Stimulated activated naive B cell treated with anti-CD40 and anti-IgM and Interleukin-4, amounts not matched to agents 10 μg/mL and 1 μg/mL and 100 μg/mL, for 72 hours (primary cell): ENCODE measurements around the gene CCND2.

Experiments
- ATAC-seq, 2 donors: fragments of 150-1000 bp; cut with Tn5 transposase; replicated peaks; 2 replicates each; pipeline ENCODE4 v1.10.0; 2021; ENCODE audit warnings: moderate library complexity in 1 of 2
- DNase-seq: peaks from one replicate; pipeline ENCODE4 v3.0.0; 2021
- H3K27ac Mint-ChIP-seq: one replicate; pipeline ENCODE4 v1.8.0; 2022; ENCODE audit warnings: mild to moderate bottlenecking, mixed read lengths
- H3K27me3 Mint-ChIP-seq, 2 donors: one replicate each; pipeline ENCODE4 v1.8.0; 2022; ENCODE audit warnings: mixed read lengths in 2 of 2
- H3K36me3 Mint-ChIP-seq, 2 donors: one replicate each; pipeline ENCODE4 v1.8.0; 2022; ENCODE audit warnings: mixed read lengths in 2 of 2, mild to moderate bottlenecking in 1 of 2
- H3K4me1 Mint-ChIP-seq, 2 donors: one replicate each; pipeline ENCODE4 v1.8.0; 2022; ENCODE audit warnings: mixed read lengths in 2 of 2, mild to moderate bottlenecking in 1 of 2
- H3K4me3 Mint-ChIP-seq, 2 donors: one replicate each; pipeline ENCODE4 v1.8.0; 2022; ENCODE audit warnings: mild to moderate bottlenecking in 2 of 2, mixed read lengths in 2 of 2, moderate library complexity in 1 of 2
- H3K9me3 Mint-ChIP-seq, 2 donors: one replicate each; pipeline ENCODE4 v1.8.0; 2022; ENCODE audit warnings: mixed read lengths in 2 of 2, mild to moderate bottlenecking in 1 of 2

CCND2 gene

GRCh38 chr12:4276524-4277204, 3.1 kb downstream of the CCND2 start:
- H3K27me3 Mint-ChIP-seq = no peaks in the 10 kb centered on the region
- no peaks in the 10 kb centered on the region for H3K9me3 Mint-ChIP-seq
- H3K4me1 Mint-ChIP-seq = peaks cover 32 to 53% of the 10 kb centered on the region in 2 donors
- peaks cover 32 to 52% of the 10 kb centered on the region in 2 donors for H3K36me3 Mint-ChIP-seq
- DNase-seq (peak; percentile 80), ATAC-seq (peak; percentile 50 to 51)
- H3K4me3 Mint-ChIP-seq = peak overlapping the region; percentile 68 to 93
- peak overlapping the region; percentile 60 for H3K27ac Mint-ChIP-seq

- peaks cover 31 to 52% of the 10 kb centered on the region in 2 donors for H3K4me1 Mint-ChIP-seq
- no peaks in the 10 kb centered on the region for H3K9me3 Mint-ChIP-seq
- H3K27me3 Mint-ChIP-seq = no peaks in the 10 kb centered on the region
- DNase-seq (no peak), ATAC-seq (no peak)
- peak overlapping the region; percentile 68 to 71 for H3K4me3 Mint-ChIP-seq
- H3K27ac Mint-ChIP-seq = peak overlapping the region; percentile 60
- H3K36me3 Mint-ChIP-seq = peaks cover 33 to 57% of the 10 kb centered on the region in 2 donors
These were observed 3.6 kb downstream of the CCND2 start for GRCh38 chr12:4277205-4277543.

GRCh38 chr12:4277857-4278256, 4.3 kb downstream of the CCND2 start:
- H3K27me3 Mint-ChIP-seq = no peaks in the 10 kb centered on the region
- ATAC-seq (no peak), DNase-seq (no peak)
- peaks cover 31 to 46% of the 10 kb centered on the region in 2 donors for H3K4me1 Mint-ChIP-seq
- no peak overlapping the region for H3K4me3 Mint-ChIP-seq
- no peak overlapping the region for H3K27ac Mint-ChIP-seq
- H3K36me3 Mint-ChIP-seq = peaks cover 40 to 63% of the 10 kb centered on the region in 2 donors
- H3K9me3 Mint-ChIP-seq = no peaks in the 10 kb centered on the region

- Mint-ChIP-seq H3K36me3 (peaks cover 45 to 69% of the 10 kb centered on the region in 2 donors), H3K9me3 (no peaks in the 10 kb centered on the region), H3K27ac (no peak overlapping the region), H3K4me1 (peaks cover 30 to 43% of the 10 kb centered on the region in 2 donors), H3K4me3 (no peak overlapping the region), H3K27me3 (no peaks in the 10 kb centered on the region)
- DNase-seq (no peak), ATAC-seq (no peak)
These were observed 5.0 kb downstream of the CCND2 start for GRCh38 chr12:4278329-4279197.

GRCh38 chr12:4279198-4279690, 5.7 kb downstream of the CCND2 start:
- no peak for DNase-seq
- H3K36me3 Mint-ChIP-seq = peaks cover 50 to 75% of the 10 kb centered on the region in 2 donors
- peaks cover 35 to 45% of the 10 kb centered on the region in 2 donors for H3K4me1 Mint-ChIP-seq
- H3K27ac Mint-ChIP-seq = no peak overlapping the region
- ATAC-seq = no peak
- H3K4me3 Mint-ChIP-seq = no peak overlapping the region
- H3K27me3 Mint-ChIP-seq = no peaks in the 10 kb centered on the region
- H3K9me3 Mint-ChIP-seq = no peaks in the 10 kb centered on the region

- H3K27me3 Mint-ChIP-seq = no peaks in the 10 kb centered on the region
- no peak overlapping the region for H3K4me3 Mint-ChIP-seq
These were observed 7.0 kb downstream of the CCND2 start for GRCh38 chr12:4280351-4281163.

GRCh38 chr12:4281173-4281654, 7.7 kb downstream of the CCND2 start:
- no peaks in the 10 kb centered on the region for H3K9me3 Mint-ChIP-seq
- no peaks in the 10 kb centered on the region for H3K27me3 Mint-ChIP-seq
- DNase-seq (no peak), ATAC-seq (no peak)
- H3K36me3 Mint-ChIP-seq = peaks cover 61 to 79% of the 10 kb centered on the region in 2 donors
- peak overlapping the region; percentile 9 for H3K27ac Mint-ChIP-seq
- H3K4me1 Mint-ChIP-seq = peaks cover 39 to 52% of the 10 kb centered on the region in 2 donors
- H3K4me3 Mint-ChIP-seq = no peak overlapping the region

More at GRCh38 chr12:4280351-4281163, 7.0 kb downstream of the CCND2 start:
- Mint-ChIP-seq H3K4me1 (peaks cover 37 to 52% of the 10 kb centered on the region in 2 donors), H3K9me3 (no peaks in the 10 kb centered on the region), H3K27ac (peak overlapping the region; percentile 17), H3K36me3 (peaks cover 59 to 79% of the 10 kb centered on the region in 2 donors)
- DNase-seq (no peak), ATAC-seq (no peak)

- Mint-ChIP-seq H3K9me3 (no peaks in the 10 kb centered on the region), H3K27ac (no peak overlapping the region), H3K36me3 (peaks cover 66 to 81% of the 10 kb centered on the region in 2 donors), H3K4me1 (peaks cover 42 to 52% of the 10 kb centered on the region in 2 donors), H3K4me3 (no peak overlapping the region), H3K27me3 (no peaks in the 10 kb centered on the region)
- DNase-seq (no peak), ATAC-seq (no peak)
These were observed 8.7 kb downstream of the CCND2 start for GRCh38 chr12:4282103-4282891.

- Mint-ChIP-seq H3K27ac (peak overlapping the region; percentile 47), H3K27me3 (no peaks in the 10 kb centered on the region), H3K36me3 (peaks cover 67 to 85% of the 10 kb centered on the region in 2 donors), H3K4me3 (no peak overlapping the region), H3K4me1 (peaks cover 46 to 59% of the 10 kb centered on the region in 2 donors), H3K9me3 (no peaks in the 10 kb centered on the region)
- no peak for ATAC-seq
- DNase-seq = no peak
These were observed 9.4 kb downstream of the CCND2 start for GRCh38 chr12:4282892-4283511.

GRCh38 chr12:4283512-4284255, 10.1 kb downstream of the CCND2 start:
- no peak for DNase-seq
- Mint-ChIP-seq H3K27me3 (no peaks in the 10 kb centered on the region), H3K9me3 (no peaks in the 10 kb centered on the region), H3K27ac (peak overlapping the region; percentile 47), H3K36me3 (peaks cover 71 to 86% of the 10 kb centered on the region in 2 donors), H3K4me1 (peaks cover 53 to 64% of the 10 kb centered on the region in 2 donors), H3K4me3 (no peak overlapping the region)
- no peak for ATAC-seq

- ATAC-seq (no peak), DNase-seq (no peak)
- Mint-ChIP-seq H3K27ac (no peak overlapping the region), H3K4me3 (no peak overlapping the region), H3K36me3 (peaks cover 71 to 88% of the 10 kb centered on the region in 2 donors), H3K27me3 (no peaks in the 10 kb centered on the region), H3K9me3 (no peaks in the 10 kb centered on the region), H3K4me1 (peaks cover 58 to 66% of the 10 kb centered on the region in 2 donors)
These were observed 10.7 kb downstream of the CCND2 start for GRCh38 chr12:4284306-4284705.

- Mint-ChIP-seq H3K36me3 (peaks cover 77 to 90% of the 10 kb centered on the region in 2 donors), H3K27me3 (no peaks in the 10 kb centered on the region), H3K4me1 (peaks cover 61 to 71% of the 10 kb centered on the region in 2 donors), H3K4me3 (no peak overlapping the region), H3K27ac (no peak overlapping the region), H3K9me3 (no peaks in the 10 kb centered on the region)
- DNase-seq (no peak), ATAC-seq (no peak)
These were observed 11.5 kb downstream of the CCND2 start for GRCh38 chr12:4285070-4285469.
